HG03469 (cell line): Measurements from ENCODE around the gene ELFN1.

Source experiments
- ATAC-seq: cut with Tn5 transposase; IDR thresholded peaks from one replicate; pipeline ENCODE4 v1.9.1; 2021; ENCODE audit warnings: mild to moderate bottlenecking, moderate library complexity, moderate number of reproducible peaks; ENCODE audit not compliant: unreplicated experiment

The ELFN1 gene

GRCh38 chr7:1738956-1739355, 68.9 kb downstream of the ELFN1 start:
- no peak for ATAC-seq

DNA sequence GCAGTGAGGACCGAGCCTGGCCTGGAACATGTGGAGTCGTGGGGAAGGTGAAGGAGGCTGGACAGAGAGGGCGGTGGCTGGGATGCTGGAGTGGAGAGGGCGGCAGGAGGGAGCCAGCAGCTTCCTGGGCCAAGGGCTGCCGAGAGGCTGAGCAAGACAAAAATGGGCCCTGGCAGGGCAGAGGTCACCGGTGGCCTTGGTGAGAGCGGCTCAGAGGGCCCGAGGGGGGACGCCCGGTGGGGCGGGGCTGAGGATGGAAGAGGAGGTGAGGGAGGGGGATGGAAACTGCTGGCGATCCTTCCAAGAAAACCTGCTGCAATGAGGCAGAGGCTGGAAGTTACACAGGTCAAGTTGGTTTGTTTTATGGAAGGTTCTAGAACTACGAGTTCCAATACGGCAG, 69.5 kb downstream of the ELFN1 start:
- no peak for ATAC-seq

DNA sequence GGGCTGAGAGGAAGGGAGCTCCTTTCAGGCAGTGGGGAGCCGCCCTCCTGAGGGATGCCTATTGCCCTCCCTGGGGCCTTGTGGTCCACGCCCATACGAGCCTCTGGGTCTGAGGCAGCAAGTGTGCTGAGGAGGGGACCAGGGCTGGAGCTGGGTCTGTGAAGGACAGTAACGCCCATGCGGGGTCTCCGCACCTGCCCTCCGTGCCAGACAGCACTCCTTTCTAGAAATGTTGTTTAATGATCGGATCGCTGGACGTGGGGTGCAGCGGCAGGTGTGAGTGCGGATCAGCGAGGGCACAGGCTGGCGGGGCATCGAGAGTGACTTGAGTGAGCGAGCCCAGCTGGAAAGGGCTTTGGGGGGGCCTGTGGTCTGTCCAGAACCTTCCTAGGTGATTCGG, 70.1 kb downstream of the ELFN1 start:
- ATAC-seq, result no peak

DNA sequence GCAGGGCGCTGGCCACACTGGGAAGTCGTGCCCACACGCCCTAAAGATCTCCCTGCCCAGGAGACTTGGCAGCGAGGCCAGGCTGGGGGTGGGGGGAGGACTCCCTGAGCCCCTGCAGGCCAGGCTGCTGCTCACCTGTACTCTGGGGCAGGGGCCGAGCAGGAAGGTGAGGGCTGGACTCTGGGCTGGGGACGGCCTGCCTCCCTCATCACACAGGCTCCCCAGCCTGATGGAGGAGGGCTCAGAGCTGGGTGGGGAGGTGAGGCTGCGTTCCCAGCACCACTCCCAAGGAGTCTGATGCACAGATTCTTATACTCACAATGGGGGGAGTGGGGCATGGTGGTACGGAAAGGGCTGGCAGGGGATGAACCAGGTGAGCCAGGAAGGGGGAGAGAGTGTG, 71.2 kb downstream of the ELFN1 start:
- no peak for ATAC-seq

GRCh38 chr7:1741751-1742554, 71.9 kb downstream of the ELFN1 start:
- no peak for ATAC-seq

DNA sequence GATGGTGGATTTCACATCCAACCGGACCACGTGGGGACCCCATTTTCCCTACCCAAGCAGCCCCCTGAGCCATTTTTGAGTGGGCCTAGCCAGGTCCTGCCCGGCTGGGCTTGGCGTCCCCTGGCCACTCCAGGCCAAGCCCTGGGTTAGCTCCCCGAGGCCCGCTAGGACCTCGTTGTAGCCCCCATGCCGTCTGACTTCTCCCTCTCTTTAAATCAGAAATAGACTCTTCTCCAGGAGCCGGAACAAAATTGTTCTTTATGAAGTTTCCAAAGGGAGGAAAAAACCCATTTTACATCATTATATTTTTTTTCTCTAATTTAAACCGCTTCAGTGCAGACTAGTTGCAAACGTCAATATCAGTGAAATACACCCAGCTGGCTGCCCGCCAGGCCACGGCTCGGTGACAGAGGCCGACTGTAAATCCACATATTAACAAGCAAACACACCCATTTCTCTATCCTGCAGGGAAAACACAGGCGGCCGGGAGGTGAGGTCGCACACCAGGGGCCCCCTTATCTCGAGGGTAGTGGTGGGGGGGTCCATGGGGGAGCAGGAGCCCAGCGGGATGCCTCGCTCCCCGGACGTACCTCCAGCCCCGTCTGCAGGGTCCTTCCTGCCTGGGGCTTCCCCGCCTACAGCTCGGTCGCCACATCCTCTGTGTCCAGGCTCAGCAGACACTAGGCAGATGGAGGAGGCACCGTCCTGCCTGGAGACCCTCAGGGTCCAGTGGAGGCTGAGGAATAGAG, 72.7 kb downstream of the ELFN1 start:
- ATAC-seq, result no peak

GRCh38 chr7:1743481-1744230, 73.6 kb downstream of the ELFN1 start:
- ATAC-seq, result no peak

DNA sequence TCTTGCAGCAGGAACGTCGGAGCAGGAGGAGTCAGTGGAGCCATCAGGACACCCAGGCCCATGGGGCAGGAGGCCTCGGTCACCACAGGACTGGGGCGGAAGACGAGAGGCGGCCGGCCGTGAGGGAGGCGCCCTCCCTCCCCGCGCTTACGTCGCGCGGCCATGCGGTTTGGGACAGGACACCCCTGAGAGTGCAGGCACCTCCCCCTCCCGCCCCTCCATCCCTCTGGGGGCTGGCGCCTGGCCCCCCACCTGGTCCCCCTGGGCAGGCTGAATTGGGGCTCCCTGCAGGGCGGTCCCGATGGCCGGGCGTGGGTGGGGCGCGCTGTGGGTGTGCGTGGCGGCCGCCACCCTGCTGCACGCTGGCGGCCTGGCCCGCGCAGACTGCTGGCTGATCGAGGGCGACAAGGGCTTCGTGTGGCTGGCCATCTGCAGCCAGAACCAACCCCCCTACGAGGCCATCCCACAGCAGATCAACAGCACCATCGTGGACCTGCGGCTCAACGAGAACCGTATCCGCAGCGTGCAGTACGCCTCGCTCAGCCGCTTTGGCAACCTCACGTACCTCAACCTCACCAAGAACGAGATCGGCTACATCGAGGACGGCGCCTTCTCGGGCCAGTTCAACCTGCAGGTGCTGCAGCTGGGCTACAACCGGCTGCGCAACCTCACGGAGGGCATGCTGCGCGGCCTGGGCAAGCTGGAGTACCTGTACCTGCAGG, 74.4 kb downstream of the ELFN1 start:
- ATAC-seq, result no peak

DNA sequence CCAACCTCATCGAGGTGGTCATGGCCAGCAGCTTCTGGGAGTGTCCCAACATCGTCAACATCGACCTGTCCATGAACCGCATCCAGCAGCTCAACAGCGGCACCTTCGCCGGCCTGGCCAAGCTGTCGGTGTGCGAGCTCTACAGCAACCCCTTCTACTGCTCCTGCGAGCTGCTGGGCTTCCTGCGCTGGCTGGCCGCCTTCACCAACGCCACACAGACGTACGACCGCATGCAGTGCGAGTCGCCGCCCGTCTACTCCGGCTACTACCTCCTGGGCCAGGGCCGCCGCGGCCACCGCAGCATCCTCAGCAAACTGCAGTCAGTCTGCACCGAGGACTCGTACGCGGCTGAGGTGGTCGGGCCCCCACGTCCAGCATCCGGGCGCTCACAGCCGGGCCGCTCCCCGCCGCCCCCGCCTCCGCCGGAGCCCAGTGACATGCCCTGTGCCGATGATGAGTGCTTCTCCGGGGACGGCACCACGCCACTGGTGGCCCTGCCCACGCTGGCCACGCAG, 75.0 kb downstream of the ELFN1 start:
- no peak for ATAC-seq

GRCh38 chr7:1745576-1746490, 75.8 kb downstream of the ELFN1 start:
- no peak for ATAC-seq

DNA sequence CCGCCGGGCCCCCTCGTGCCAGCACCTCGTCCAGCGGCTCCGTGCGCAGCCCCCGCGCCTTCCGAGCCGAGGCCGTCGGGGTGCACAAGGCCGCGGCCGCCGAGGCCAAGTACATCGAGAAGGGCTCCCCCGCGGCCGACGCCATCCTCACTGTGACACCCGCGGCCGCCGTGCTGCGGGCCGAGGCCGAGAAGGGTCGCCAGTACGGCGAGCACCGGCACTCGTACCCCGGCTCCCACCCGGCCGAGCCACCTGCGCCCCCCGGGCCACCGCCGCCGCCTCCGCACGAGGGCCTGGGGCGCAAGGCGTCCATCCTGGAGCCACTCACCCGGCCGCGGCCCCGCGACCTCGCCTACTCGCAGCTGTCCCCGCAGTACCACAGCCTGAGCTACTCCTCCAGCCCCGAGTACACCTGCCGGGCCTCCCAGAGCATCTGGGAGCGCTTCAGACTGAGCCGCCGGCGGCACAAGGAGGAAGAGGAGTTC, 76.5 kb downstream of the ELFN1 start:
- ATAC-seq, result no peak

GRCh38 chr7:1747004-1747801, 77.1 kb downstream of the ELFN1 start:
- ATAC-seq, result no peak

- no peak for ATAC-seq
Observed at GRCh38 chr7:1748076-1748838, 78.2 kb downstream of the ELFN1 start.

DNA sequence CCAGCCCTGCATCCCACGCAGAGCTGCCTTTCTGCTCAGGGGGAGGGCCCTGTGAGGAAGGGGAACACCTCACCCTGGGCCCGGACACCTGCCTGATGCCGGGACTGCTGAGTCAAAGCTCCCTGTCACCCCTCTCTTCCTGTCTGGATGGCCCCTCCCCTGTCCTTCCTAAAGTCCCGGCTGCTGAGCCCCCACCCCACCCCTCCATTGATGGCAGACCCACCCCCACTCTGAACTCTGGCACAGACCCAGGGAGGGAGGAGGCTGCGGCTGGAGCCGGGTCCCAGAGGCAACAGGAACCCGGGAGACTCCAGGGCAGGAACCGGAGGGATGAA, 78.7 kb downstream of the ELFN1 start:
- no peak for ATAC-seq

GRCh38 chr7:1749351-1749863, 79.3 kb downstream of the ELFN1 start:
- no peak for ATAC-seq

DNA sequence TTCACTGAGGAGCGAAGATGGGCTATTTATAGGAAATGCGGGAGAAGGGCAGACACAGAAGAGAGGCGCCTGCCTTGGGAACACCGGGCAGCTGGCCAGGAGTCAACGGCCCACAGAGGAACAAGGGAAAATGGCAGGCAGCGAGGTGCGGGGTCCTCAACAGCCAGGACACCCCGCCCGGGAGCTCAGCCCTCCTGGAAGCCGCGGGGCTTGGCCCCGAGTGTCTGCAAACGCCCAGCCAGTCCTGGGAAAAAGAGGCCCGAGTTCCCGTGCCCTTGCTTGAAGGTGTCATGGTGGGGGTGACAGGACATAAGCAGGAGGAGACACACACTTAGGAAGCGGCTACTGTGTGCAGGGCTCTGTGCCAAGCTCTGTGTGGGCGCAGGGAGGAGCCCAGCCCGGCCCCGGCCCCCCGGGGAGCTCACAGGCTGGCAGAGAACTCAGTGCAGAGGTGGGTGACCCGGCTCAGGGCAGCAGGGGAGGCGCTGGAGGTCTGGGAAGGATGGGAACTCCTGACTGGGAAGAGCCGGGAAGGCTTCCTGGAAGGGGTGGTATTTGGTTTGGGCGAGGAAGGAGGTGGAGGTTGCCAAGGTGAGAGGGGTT, 79.9 kb downstream of the ELFN1 start:
- ATAC-seq, result no peak

- no peak for ATAC-seq
Observed at GRCh38 chr7:1750541-1751021, 80.5 kb downstream of the ELFN1 start.
